K562 (cell line): ENCODE results near the gene PAXIP1. TPM values are rescaled to one million over a fixed set of nuclear protein-coding genes. Genes with fewer than 3 reads are reported as not detected.

Experiments
- ATAC-seq: fragments of 200-7000 bp; cut with Tn5 transposase; 3 replicates; pipeline ENCODE4 v1.9.1; 2020; ENCODE audit warnings: moderate library complexity
- BruUV-seq: library from RNA; stranded (reverse); fragments of 400-500 nt; replicated peaks from 2 replicates; lab custom pipeline; 2021; lab: Mats Ljungman, UMichigan
- CTCF ChIA-PET: fragments of 300-600 bp; formaldehyde crosslinking; extraction: SDS; loops from one replicate; lab custom pipeline; 2021; ENCODE audit warnings: low intra/inter-chr PET ratio; lab: Yijun Ruan, JAX
- POLR2A ChIA-PET: fragments of 300-600, 350-650 bp; sonication (Branson Sonifier 250); formaldehyde crosslinking; extraction: SDS; loops from one replicate; lab custom pipeline; 2021; ENCODE audit warnings: antibody characterized with exemption, inconsistent platforms; lab: Yijun Ruan, JAX
- DNase-seq, 4 experiments: peaks; one replicate each; pipeline versions ENCODE4 v3.0.0 to v3.0.0-alpha.2; 2011 to 2018; ENCODE audit warnings: low spot score in 3 of 4, mixed read lengths in 3 of 4; ENCODE audit errors: extremely low read depth in 1 of 4
- FAIRE-seq: peaks from 2 replicates; lab custom pipeline; 2011; peaks lifted over from hg19 to GRCh38; lab: Jason Lieb, UNC
- H2AFZ ChIP-seq: 2 replicates; pipeline ENCODE4 v1.6.0; 2011; ENCODE audit warnings: low read depth, low read length, control low read depth, inconsistent platforms
- H3K27ac ChIP-seq: fragments of 200-600 bp; 3 replicates; pipeline ENCODE4 v1.8.0; 2011; ENCODE audit warnings: low read depth, mild to moderate bottlenecking, control low read depth, inconsistent platforms, low read length, moderate library complexity, mixed read lengths; ENCODE audit errors: extremely low read depth
- H3K27me3 ChIP-seq, 2 experiments: fragments of 300-600 bp in 1 of 2; 2 replicates in 1 of 2; 3 replicates in 1 of 2; pipeline versions ENCODE4 v1.6.0 to v1.8.0; 2011; ENCODE audit warnings: inconsistent platforms in 2 of 2, low read length in 2 of 2, mild to moderate bottlenecking in 1 of 2, mixed read lengths in 1 of 2, moderate library complexity in 1 of 2; ENCODE audit not compliant: control insufficient read depth in 2 of 2, insufficient read depth in 2 of 2
- H3K36me3 ChIP-seq: fragments of 300-600 bp; 3 replicates; pipeline ENCODE4 v1.8.0; 2011; ENCODE audit warnings: mild to moderate bottlenecking, low read length, inconsistent platforms; ENCODE audit not compliant: control insufficient read depth, insufficient read depth
- H3K4me1 ChIP-seq, 2 experiments: fragments of 200-600 bp in 1 of 2; replicated peaks in 1 of 2; 2 replicates in 1 of 2; 3 replicates in 1 of 2; pipeline versions ENCODE4 v1.5.1 to v1.8.0; 2011; ENCODE audit warnings: inconsistent platforms in 2 of 2, low read length in 2 of 2, mild to moderate bottlenecking in 1 of 2, mixed read lengths in 1 of 2, moderate library complexity in 1 of 2; ENCODE audit not compliant: control insufficient read depth in 2 of 2, insufficient read depth in 2 of 2
- H3K4me2 ChIP-seq: 2 replicates; pipeline ENCODE4 v1.6.1; 2011; ENCODE audit warnings: low read length, control low read depth, inconsistent platforms, mixed read lengths; ENCODE audit not compliant: insufficient read depth
- H3K4me3 ChIP-seq: fragments of 200-600 bp; sonication (generic), shearing (Covaris generic); 2 replicates; pipeline ENCODE4 v1.5.1; 2016; ENCODE audit warnings: control low read depth, inconsistent platforms
- H3K79me2 ChIP-seq: fragments of 200-600 bp; 3 replicates; pipeline ENCODE4 v1.8.0; 2011; ENCODE audit warnings: low read length, inconsistent platforms; ENCODE audit not compliant: control insufficient read depth, insufficient read depth
- H3K9ac ChIP-seq, 2 experiments: 2 replicates each; pipeline versions ENCODE4 v1.6.0 to v1.6.1; 2011; ENCODE audit warnings: low read depth in 2 of 2, low read length in 2 of 2, control low read depth in 1 of 2, inconsistent platforms in 1 of 2, mild to moderate bottlenecking in 1 of 2, mixed read lengths in 1 of 2; ENCODE audit not compliant: insufficient read depth in 1 of 2
- H3K9me1 ChIP-seq: one replicate; pipeline ENCODE4 v1.6.0; 2011; ENCODE audit warnings: inconsistent platforms, mild to moderate bottlenecking, low read length, moderate library complexity; ENCODE audit not compliant: control insufficient read depth, insufficient read depth
- H3K9me3 ChIP-seq: replicated peaks from 2 replicates; pipeline ENCODE4 v1.5.1; 2011; ENCODE audit warnings: low read depth, low read length, inconsistent platforms; ENCODE audit not compliant: control insufficient read depth, insufficient read depth
- H4K20me1 ChIP-seq: replicated peaks from 2 replicates; pipeline ENCODE4 v1.6.1; 2011; ENCODE audit warnings: low read length, inconsistent platforms, mixed read lengths; ENCODE audit not compliant: control insufficient read depth, insufficient read depth
- ASH1L ChIP-seq: fragments of 450-650 bp; IDR thresholded peaks from 2 replicates; pipeline ENCODE4 v1.6.1; 2018; ENCODE audit warnings: borderline replicate concordance, mild to moderate bottlenecking, low read depth; ENCODE audit not compliant: partially characterized antibody
- ETV5 ChIP-seq: sonication (generic); formaldehyde crosslinking; IDR thresholded peaks from 2 replicates; pipeline ENCODE4 v1.4.0; 2020; ENCODE audit warnings: low read depth, mild to moderate bottlenecking, missing genetic modification reagents
- POLR2AphosphoS2 ChIP-seq: IDR thresholded peaks from 2 replicates; pipeline ENCODE4 v1.6.1; 2012; ENCODE audit warnings: low read length, improper control_type of control experiment
- SREBF2 ChIP-seq: sonication (generic); formaldehyde crosslinking; IDR thresholded peaks from 2 replicates; pipeline ENCODE4 v1.4.0; 2020; ENCODE audit warnings: mild to moderate bottlenecking, missing genetic modification reagents
- TEAD4 ChIP-seq, 2 experiments: sonication (generic) in 1 of 2; formaldehyde crosslinking in 1 of 2; IDR thresholded peaks; 2 replicates each; pipeline versions ENCODE4 v1.6.1 to v1.8.0; 2012 to 2022; ENCODE audit warnings: borderline replicate concordance in 1 of 2, inconsistent platforms in 1 of 2, low read length in 1 of 2, mild to moderate bottlenecking in 1 of 2, missing genetic modification reagents in 1 of 2
- ZBTB17 ChIP-seq: fragments of 450-650 bp; formaldehyde crosslinking; IDR thresholded peaks from 2 replicates; pipeline ENCODE4 v1.4.0; 2020; ENCODE audit warnings: mild to moderate bottlenecking
- ZNF778 ChIP-seq: fragments of 450-650 bp; formaldehyde crosslinking; IDR thresholded peaks from 2 replicates; pipeline ENCODE4 v1.4.0; 2020; ENCODE audit warnings: mild to moderate bottlenecking, moderate library complexity
- WGBS: fragments of 100-300 bp; shearing (Covaris generic); methylation state at CpG from one replicate; pipeline ENCODE4 v1.1.6; 2016; ENCODE audit warnings: low coverage, mixed read lengths; ENCODE audit not compliant: insufficient coverage; ENCODE audit errors: missing lambda C conversion rate; 5-methylcytosine and 5-hydroxymethylcytosine counted together
- in situ Hi-C: fragments of 300-500 bp; cut with MboI; formaldehyde crosslinking; loops from 4 replicates; pipeline ENCODE4 v1.15.0; 2018; ENCODE audit warnings: inconsistent platforms, mixed read lengths
- intact Hi-C: fragments of 100-400 bp; cut with micrococcal nuclease; formaldehyde crosslinking; loops from 2 replicates; pipeline ENCODE4 v1.14.2; 2022
- polyA plus RNA-seq, 8 experiments: library from polyadenylated mRNA; depleted of rRNA in 4 of 8; stranded (reverse) in 5 of 8; unstranded in 3 of 8; fragments of >200 nt; fragmentation: Nextera tagmentation in 2 of 8; fragmentation: Illumina TruSeq in 1 of 8; extraction: Ambion mirVana in 2 of 8; extraction: Trizol in 1 of 8; gene quantifications; 2 replicates each; pipeline versions ENCODE4 v1.2.1 to v1.2.3, GENCODE V29; 2011 to 2014; ENCODE audit warnings: inconsistent platforms in 1 of 8, missing spikeins in 1 of 8
- total RNA-seq, 7 experiments: library from RNA; depleted of rRNA in 6 of 7; stranded (reverse); fragments of >200 nt in 6 of 7; fragmentation: Illumina TruSeq in 2 of 7; extraction: Trizol in 2 of 7; gene quantifications; 2 replicates each; pipeline versions ENCODE4 v1.2.1 to v1.2.3, GENCODE V29; 2011 to 2021; ENCODE audit warnings: low replicate concordance in 1 of 7
- TF ChIP-seq, protein P1 (sequence below): fragments of 450-650 bp; IDR thresholded peaks from 2 replicates; pipeline ENCODE4 v1.6.1; 2017; ENCODE audit warnings: antibody characterized with exemption, mild to moderate bottlenecking
- TF ChIP-seq, protein P2 (sequence below), 2 experiments: IDR thresholded peaks; 2 replicates each; pipeline ENCODE4 v1.6.1; 2011; ENCODE audit warnings: borderline replicate concordance in 1 of 2, control low read depth in 1 of 2, low read depth in 1 of 2, low read length in 1 of 2, mild to moderate bottlenecking in 1 of 2, mixed read lengths in 1 of 2, moderate library complexity in 1 of 2; ENCODE audit not compliant: insufficient read depth in 1 of 2, insufficient read length in 1 of 2, poor library complexity in 1 of 2, severe bottlenecking in 1 of 2; ENCODE audit errors: extremely low read depth in 1 of 2
- TF ChIP-seq, protein P3 (sequence below): fragments of 450-650 bp; IDR thresholded peaks from 2 replicates; pipeline ENCODE4 v1.6.1; 2016; ENCODE audit warnings: low read depth, mild to moderate bottlenecking, moderate library complexity

Gene PAXIP1
- total and polyA plus RNA-seq, 9 of the 15 experiments (the other 6 are each of a cell fraction or from before 2014, with no cell fraction given) = 9.7 to 37.9 (median 28.4) TPM

DNA sequence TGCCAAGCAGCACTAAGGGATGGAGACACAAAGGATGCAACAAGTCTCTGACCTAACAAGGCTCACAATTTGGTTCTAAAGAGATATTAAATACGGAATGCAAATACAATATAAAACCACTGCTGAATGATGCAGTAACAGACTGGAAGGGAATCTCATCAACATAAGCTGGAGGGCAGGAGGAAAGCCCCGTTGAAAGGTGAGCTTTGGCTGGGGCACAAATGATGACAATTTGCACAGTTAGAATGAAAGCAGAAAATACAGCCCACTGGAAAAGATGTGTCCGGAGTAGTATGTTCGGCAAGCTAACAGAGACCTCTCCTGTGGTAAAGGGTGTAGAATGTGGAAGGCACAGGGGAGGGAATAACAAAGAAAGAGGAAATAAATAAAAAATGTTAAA lies 26.1 kb downstream of the PAXIP1 start:
- 0 out of 3 replicates have a peak, but pooled peaks cover 15% of the 10 kb centered on the region for H3K79me2 ChIP-seq
- DNase-seq = no peak

More for the DNA sequence above, 26.1 kb downstream of the PAXIP1 start:
- Histone ChIP-seq H4K20me1 (peaks cover 6% of the 10 kb centered on the region; the same call in 1 of the 2 replicates), H3K4me2 (no peak overlapping the region), H2AFZ (no peak overlapping the region), H3K4me3 (no peak overlapping the region), H3K27ac (no peak overlapping the region), H3K9me1 (no peaks in the 10 kb centered on the region), H3K27me3 (no peaks in the 10 kb centered on the region; a peak in 1 of 5 replicates), H3K9me3 (no peaks in the 10 kb centered on the region), H3K36me3 (peaks cover 78% of the 10 kb centered on the region), H3K9ac (no peak overlapping the region), H3K4me1 (no peaks in the 10 kb centered on the region; a peak in 1 of 5 replicates)
- ChIA-PET CTCF (no interaction called here), POLR2A (interaction anchor here (0.9 to 1.5 kb wide), 7 partner anchors 8 to 24 kb away, joined by 3 to 6 read pairs (median 4); no protein-coding TSS in a partner anchor)
- ATAC-seq (no peak), FAIRE-seq (no peak)
- intact Hi-C loops (no loop called here), in situ Hi-C loops (no loop called here)
- no peak for TF ChIP-seq TEAD4 (IDR thresholded peaks at IDR 0.05; ENCODE audit: low read length)
- TF ChIP-seq TEAD4 (CRISPR knock-in tag; IDR thresholded peaks at IDR 0.05; ENCODE audit: borderline replicate concordance) = no peak
- TF ChIP-seq, protein P1, sequence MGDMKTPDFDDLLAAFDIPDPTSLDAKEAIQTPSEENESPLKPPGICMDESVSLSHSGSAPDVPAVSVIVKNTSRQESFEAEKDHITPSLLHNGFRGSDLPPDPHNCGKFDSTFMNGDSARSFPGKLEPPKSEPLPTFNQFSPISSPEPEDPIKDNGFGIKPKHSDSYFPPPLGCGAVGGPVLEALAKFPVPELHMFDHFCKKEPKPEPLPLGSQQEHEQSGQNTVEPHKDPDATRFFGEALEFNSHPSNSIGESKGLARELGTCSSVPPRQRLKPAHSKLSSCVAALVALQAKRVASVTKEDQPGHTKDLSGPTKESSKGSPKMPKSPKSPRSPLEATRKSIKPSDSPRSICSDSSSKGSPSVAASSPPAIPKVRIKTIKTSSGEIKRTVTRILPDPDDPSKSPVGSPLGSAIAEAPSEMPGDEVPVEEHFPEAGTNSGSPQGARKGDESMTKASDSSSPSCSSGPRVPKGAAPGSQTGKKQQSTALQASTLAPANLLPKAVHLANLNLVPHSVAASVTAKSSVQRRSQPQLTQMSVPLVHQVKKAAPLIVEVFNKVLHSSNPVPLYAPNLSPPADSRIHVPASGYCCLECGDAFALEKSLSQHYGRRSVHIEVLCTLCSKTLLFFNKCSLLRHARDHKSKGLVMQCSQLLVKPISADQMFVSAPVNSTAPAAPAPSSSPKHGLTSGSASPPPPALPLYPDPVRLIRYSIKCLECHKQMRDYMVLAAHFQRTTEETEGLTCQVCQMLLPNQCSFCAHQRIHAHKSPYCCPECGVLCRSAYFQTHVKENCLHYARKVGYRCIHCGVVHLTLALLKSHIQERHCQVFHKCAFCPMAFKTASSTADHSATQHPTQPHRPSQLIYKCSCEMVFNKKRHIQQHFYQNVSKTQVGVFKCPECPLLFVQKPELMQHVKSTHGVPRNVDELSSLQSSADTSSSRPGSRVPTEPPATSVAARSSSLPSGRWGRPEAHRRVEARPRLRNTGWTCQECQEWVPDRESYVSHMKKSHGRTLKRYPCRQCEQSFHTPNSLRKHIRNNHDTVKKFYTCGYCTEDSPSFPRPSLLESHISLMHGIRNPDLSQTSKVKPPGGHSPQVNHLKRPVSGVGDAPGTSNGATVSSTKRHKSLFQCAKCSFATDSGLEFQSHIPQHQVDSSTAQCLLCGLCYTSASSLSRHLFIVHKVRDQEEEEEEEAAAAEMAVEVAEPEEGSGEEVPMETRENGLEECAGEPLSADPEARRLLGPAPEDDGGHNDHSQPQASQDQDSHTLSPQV = no peak
- TF ChIP-seq, protein P2, sequence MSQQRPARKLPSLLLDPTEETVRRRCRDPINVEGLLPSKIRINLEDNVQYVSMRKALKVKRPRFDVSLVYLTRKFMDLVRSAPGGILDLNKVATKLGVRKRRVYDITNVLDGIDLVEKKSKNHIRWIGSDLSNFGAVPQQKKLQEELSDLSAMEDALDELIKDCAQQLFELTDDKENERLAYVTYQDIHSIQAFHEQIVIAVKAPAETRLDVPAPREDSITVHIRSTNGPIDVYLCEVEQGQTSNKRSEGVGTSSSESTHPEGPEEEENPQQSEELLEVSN (IDR thresholded peaks at IDR 0.05; ENCODE audit: borderline replicate concordance in 1 of 2, extremely low read depth in 1 of 2, insufficient read depth in 1 of 2, insufficient read length in 1 of 2, low read depth in 1 of 2, low read length in 1 of 2, poor library complexity in 1 of 2, severe bottlenecking in 1 of 2) = no peak
- TF ChIP-seq ZNF778 = no peak
- TF ChIP-seq SREBF2 = no peak
- TF ChIP-seq ASH1L = no peak
- TF ChIP-seq, protein P3, sequence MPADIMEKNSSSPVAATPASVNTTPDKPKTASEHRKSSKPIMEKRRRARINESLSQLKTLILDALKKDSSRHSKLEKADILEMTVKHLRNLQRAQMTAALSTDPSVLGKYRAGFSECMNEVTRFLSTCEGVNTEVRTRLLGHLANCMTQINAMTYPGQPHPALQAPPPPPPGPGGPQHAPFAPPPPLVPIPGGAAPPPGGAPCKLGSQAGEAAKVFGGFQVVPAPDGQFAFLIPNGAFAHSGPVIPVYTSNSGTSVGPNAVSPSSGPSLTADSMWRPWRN = no peak
- TF ChIP-seq ETV5 = no peak
- TF ChIP-seq POLR2AphosphoS2 = no peak
- TF ChIP-seq ZBTB17 (CRISPR knock-in tag) = no peak
- 92% methylated on average over 4 of the region's 4 CpGs for WGBS
- no TSS peak for BruUV-seq
